Gastrocnemius medialis (tissue), 4 donors: ENCODE data around the gene WNT7B.

ENCODE experiments used
- POLR2A ChIP-seq, 2 donors: fragments of 450-650 bp; IDR thresholded peaks; one replicate each; pipeline ENCODE4 v1.6.1; 2017; ENCODE audit warnings: antibody characterized with exemption in 2 of 2, mild to moderate bottlenecking in 2 of 2, moderate library complexity in 2 of 2
- TF ChIP-seq, protein P1 (sequence below), 5 experiments: fragments of 450-650 bp in 3 of 5; fragments of 200-600 bp in 2 of 5; sonication (generic) in 2 of 5; IDR thresholded peaks in 4 of 5; conservative IDR thresholded peaks in 1 of 5; 1 replicate in 4 of 5; 2 replicates in 1 of 5; pipeline ENCODE4 v1.5.1; 2016 to 2019; ENCODE audit warnings: antibody characterized with exemption in 5 of 5, mild to moderate bottlenecking in 3 of 5, moderate library complexity in 3 of 5

DNA sequence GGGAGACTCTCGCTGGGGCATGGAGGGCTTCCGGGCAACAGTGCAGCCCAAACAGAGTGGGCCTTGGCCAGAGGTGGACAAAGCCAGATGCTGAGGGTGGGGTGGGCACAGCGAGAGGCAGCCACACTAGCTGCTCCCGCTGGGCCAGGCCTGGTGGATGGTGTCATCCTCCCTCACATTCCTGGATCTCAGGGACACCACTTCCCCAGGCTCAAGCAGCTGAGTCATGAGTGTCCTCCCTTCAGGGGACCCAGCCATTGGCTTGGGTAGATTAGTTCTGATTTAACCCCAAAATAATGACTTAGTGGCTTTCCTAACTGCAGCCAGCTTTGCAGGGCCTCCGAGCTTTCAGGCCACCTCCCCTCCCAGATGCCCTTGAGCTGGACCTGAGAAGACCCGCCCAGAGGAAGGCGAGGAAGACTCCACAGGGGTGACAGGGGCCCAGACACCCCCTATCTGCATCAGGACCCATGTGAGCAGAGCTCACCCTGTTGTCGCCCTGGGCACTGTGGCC is 25.9 kb upstream of the WNT7B start:
- TF ChIP-seq, protein P1, sequence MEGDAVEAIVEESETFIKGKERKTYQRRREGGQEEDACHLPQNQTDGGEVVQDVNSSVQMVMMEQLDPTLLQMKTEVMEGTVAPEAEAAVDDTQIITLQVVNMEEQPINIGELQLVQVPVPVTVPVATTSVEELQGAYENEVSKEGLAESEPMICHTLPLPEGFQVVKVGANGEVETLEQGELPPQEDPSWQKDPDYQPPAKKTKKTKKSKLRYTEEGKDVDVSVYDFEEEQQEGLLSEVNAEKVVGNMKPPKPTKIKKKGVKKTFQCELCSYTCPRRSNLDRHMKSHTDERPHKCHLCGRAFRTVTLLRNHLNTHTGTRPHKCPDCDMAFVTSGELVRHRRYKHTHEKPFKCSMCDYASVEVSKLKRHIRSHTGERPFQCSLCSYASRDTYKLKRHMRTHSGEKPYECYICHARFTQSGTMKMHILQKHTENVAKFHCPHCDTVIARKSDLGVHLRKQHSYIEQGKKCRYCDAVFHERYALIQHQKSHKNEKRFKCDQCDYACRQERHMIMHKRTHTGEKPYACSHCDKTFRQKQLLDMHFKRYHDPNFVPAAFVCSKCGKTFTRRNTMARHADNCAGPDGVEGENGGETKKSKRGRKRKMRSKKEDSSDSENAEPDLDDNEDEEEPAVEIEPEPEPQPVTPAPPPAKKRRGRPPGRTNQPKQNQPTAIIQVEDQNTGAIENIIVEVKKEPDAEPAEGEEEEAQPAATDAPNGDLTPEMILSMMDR (IDR thresholded peaks at IDR 0.05 in 4 of 5, conservative IDR thresholded peaks at IDR 0.05 in 1 of 5): no peak
- no peak for TF ChIP-seq POLR2A (IDR thresholded peaks at IDR 0.05)
